NCI-H1105 (cell line): ENCODE results near the gene FAM227B.
A peak's percentile ranks its signal among the peaks of the same experiment; 100 is the strongest.
"Not testable (repeated sequence)": the region's sequence is repeated elsewhere in the genome, so short reads cannot be mapped to it uniquely, and the experiment has no call there.

ENCODE experiments used
- DNase-seq: peaks from one replicate; lab custom pipeline; 2025; lab: John Stamatoyannopoulos, UW

Gene FAM227B

GRCh38 chr15:49438962-49439631 lies 181.5 kb downstream of the FAM227B start:
- no peak for DNase-seq

- no peak for DNase-seq
Measured at GRCh38 chr15:49436751-49437150, 183.9 kb downstream of the FAM227B start.

DNA sequence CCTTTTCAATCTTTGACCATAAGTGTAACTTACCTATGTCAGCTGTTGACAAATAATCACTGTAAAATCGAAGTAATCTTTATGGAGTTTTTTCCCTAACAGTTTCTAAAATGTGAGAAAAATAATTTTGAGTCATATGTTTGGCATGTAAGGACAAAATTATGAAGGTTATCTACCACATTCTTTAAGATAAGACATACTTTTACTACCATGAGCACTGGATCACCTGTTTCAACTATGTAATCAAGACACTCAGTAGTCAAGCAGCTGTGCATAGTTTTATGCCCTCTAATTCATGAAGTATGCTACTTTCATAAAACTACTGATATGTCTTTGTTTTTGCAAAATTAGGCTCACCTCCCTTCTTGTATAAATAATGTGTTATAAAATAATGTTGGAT lies 185.4 kb downstream of the FAM227B start:
- DNase-seq, result no peak

DNA sequence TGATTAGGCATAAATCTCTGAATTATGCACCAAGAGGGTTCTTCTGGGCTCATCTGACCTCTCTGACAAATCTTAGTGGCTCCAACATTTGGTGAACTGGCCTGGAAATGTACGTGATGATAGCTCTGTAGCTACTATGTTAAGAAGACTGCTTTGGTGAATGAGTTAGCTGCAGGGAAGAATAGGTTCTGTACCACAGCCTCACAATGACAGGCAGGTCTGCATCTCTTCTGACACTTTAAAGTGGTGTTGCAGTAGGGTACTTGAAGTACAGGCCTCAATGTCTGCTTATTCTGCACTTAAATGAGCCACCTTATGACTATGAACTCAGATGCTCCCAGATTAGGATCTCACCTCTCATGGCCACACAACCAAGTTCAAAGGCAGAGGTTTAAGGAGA lies 190.6 kb downstream of the FAM227B start:
- DNase-seq, result no peak

- no peak for DNase-seq
Measured at GRCh38 chr15:49428409-49429095, 192.1 kb downstream of the FAM227B start.

GRCh38 chr15:49427372-49427771 lies 193.2 kb downstream of the FAM227B start:
- no peak for DNase-seq

DNA sequence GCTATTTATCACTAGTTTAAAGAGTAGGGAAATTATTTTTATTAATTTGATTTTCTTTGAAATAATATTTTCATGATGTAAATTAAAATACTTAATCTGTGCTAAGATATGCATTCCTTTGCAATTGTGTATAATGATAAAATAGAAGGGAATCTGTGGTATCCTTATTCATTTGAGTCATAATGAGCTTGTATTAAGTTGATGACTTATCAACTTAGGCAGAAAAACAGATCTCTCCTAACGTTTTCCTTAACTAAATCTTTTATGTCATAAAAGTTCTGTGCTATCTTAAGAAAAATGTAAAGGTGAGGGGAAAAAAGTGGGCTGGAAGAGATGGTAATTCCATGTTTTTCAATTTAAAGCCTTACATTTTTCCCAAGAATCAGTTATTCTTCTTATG lies 195.7 kb downstream of the FAM227B start:
- no peak for DNase-seq

DNA sequence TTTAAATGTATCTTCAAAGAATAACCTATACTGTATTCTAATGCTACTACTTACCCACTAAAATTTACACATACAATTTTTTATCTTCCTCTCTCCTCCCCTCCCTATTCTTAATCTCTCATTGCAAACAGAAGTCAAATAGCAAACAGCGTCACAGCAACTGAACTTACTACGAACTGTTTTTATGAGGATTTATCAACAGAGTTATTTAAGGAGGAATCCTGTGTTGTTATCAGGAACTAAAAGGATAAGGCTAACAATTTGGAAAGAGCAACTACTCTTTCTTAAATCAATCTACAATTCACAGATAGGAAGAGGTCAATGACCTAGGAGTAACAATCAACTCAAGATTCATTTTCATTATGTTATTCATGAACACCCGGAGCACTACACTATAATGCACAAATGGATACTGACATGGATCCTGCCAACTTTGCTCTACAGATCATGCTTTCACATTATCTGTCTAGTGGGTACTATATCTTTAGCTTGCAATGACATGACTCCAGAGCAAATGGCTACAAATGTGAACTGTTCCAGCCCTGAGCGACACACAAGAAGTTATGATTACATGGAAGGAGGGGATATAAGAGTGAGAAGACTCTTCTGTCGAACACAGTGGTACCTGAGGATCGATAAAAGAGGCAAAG lies 196.6 kb downstream of the FAM227B start:
- DNase-seq, result no peak

DNA sequence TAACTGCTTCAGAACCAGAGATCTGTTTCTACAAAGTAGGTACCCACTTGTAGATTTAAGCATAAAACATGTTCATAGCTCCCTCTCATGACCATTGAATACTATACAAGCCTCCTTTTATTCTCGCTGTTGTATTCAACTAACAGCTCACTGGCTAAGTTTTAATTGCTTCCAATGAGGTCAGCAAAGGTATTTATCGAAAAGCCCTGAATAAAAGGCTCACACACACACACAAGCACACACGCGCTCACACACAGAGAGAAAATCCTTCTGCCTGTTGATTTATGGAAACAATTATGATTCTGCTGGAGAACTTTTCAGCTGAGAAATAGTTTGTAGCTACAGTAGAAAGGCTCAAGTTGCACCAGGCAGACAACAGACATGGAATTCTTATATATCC lies 197.6 kb downstream of the FAM227B start, which contains the start of gene FGF7:
Gene FGF7 (plus strand): TSS at position 222 of the 400 bp plus-strand sequence. CDS start 1,056 bp downstream, outside the sequence.
- DNase-seq, result no peak

GRCh38 chr15:49421991-49422390 lies 198.6 kb downstream of the FAM227B start:
- DNase-seq, result peak; percentile 13

DNA sequence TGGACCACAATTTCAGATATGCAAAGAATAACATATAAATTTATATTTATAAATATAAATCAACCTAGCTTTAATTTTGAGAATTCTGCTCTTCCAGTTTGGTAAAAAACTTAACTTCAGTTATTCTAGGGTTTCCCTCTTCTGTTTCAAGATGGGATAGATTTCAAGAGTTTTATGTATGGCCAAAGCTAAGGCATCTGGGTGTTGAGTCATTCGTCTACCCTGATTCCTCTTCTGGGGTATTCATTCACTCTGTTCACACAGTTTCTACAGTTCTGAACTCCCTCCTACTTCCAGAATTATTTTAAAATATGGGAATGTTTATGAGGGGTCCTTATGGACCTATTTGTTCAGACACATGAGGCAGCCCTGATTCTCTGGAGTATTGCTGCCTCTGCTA lies 201.8 kb downstream of the FAM227B start:
- DNase-seq, result no peak

DNA sequence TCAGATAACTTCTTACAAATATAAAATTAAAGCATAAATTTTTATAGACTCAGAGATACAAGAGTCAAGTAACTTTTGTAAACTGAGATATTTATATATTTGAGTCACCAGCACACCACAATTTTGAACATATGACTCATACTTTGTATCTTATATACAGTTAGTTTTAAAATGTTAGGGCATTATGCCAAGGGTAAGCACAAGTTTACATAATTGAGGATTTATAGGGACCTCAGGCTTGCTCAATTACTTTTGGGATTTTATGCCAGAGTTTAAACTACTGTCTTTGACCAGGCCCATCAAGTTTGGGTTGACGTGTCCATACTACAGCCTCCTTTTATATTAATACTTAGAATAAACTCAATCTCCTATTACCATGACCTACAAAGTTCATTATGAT lies 205.0 kb downstream of the FAM227B start:
- DNase-seq, result no peak

DNA sequence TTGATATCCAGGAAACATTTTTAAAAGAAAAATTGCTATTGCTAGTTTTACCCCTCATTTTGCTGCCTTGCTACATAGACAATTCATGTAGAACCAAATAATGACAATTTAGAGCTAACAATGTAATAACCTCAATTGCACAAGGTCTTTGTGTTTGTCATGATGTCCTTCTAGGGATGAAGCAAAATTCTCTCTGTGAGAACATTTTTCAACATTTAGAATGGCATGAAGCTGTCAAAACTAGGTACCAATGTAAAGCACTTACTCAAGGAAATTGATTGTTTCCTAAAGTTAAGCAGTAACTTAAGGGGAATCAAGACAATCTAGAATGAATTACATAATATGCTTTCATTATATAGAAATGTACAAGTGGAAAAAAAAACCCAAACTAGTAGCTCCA lies 205.5 kb downstream of the FAM227B start:
- DNase-seq, result no peak

GRCh38 chr15:49412797-49413196 lies 207.8 kb downstream of the FAM227B start:
- no peak for DNase-seq

DNA sequence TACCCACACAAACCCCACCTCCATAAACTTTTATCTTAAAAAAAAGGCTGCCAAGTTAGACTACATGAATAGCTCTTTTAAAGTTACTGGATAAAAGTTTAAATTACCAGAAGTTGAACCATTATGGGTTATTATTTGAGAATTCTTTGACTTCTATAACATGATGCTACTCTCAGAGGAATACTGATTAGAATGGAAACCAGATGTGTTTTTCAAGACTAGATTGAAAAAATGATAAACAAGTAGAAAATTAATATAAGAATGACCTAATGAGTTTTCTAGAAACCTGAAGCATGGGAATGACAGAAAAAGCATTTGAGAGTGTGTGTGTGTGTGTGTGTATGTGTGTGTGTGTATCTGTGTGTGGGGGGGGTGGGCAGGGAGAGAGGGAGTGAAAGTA lies 210.0 kb downstream of the FAM227B start:
- no peak for DNase-seq

- no peak for DNase-seq
Measured at GRCh38 chr15:49406352-49407118, 214.1 kb downstream of the FAM227B start.

- DNase-seq, result not testable (repeated sequence)
Measured at GRCh38 chr15:49402515-49403296, 217.9 kb downstream of the FAM227B start.

DNA sequence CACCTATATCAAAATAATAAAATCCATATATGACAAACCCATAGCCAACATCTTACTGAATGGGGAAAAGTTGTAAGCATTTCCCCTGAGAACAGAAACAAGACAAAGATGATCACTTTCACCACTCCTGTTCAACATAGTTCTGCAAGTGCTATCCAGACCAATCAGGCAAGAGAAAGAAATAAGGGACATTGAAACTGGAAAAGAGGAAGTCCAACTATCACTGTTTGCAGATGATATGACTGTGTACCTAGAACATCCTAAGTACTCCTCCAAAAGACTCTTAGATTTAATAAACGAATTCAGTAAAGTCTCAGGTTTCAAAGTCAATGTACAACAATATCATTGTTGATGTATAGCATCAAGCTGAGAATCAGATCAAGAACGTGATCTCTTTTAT lies 233.1 kb downstream of the FAM227B start:
- DNase-seq, result no peak

DNA sequence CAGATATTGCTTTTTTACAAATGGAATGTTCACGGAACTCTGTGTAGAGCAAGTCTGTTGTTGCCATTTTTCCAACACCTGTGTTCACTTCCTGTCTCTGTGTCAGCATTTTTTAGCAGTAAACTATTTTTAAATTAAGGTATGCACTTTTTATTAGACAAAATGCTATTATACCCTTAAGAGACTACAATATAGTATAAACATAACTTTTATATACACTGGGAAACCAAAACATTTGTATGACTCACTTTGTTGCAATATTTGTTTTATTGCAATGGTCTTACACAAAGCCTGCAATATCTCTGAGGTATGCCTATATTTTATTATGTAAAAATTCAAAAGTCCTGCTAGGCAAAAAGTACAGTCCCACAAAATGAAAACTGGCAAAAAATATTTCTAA lies 237.4 kb downstream of the FAM227B start:
- DNase-seq, result no peak

DNA sequence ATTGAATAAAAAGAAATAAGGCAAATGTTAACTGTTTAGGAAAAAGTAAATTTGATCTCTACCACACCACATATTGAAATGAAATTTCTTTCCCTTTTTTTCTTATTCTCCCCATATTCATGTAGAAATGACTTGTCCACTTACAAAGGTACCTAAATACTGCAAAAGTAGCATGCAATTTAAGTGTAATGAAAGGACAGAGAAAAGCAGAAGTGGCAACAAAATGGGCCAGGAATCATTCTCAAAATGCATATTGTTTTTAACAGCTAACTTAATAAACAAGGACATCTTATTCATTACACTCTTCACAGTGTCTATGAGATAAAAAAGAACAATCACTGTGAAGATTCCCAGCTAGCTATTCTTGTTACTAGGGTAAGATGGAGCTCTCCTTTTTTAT lies 238.2 kb downstream of the FAM227B start:
- no peak for DNase-seq

DNA sequence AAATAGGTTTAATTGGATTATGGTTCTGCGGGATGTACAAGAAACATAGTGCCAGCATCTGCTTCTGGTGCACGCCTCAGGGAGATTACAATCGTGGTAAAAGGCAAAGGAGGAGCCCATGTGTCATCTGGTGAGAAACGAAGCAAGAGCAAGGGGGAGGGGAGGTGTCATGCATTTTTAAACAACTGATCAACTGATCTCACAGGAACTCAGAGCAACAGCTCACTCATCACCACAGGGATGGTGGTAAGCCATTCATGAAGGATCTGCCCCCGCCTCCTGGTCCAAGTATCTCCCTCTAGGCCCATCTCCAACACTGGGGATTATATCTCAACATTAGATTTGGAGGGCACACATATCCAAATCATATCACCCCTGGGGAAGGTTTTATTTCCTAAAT lies 239.7 kb downstream of the FAM227B start:
- DNase-seq, result no peak

DNA sequence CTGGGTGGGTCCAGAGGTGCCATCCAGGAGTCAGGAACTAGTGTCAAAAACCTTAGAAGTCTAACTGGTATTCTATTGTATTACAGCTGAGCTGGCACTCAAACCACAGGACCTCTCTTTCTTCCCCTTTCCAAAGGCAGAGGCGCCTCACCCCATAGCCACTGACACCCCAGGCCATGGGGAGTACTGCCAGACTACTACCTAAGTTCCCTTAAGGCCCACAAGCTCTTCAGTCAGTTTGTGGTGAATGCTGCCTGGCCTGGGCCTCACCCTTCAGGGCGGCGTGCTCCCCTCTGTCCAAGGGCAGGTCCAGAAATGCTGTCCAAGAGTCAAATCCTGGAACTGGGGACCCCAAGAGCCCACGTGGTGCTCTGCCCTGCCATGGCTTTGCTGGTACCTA lies 240.6 kb downstream of the FAM227B start:
- no peak for DNase-seq
